ENCODE measurements around the gene PCNX2.

PCNX2 gene

GRCh38 chr1:233255145-233255544 is 40.4 kb downstream of the PCNX2 start:
- no peak for DNase-seq

GRCh38 chr1:233253832-233254331 is 41.6 kb downstream of the PCNX2 start:
- no peak for DNase-seq

- DNase-seq = no peak
Observed at GRCh38 chr1:233253231-233253831, 42.2 kb downstream of the PCNX2 start.

- DNase-seq = no peak
Observed at GRCh38 chr1:233252441-233252840, 43.1 kb downstream of the PCNX2 start.

GRCh38 chr1:233251201-233251720 is 44.3 kb downstream of the PCNX2 start:
- DNase-seq = no peak

- DNase-seq = no peak
Observed at GRCh38 chr1:233248014-233248413, 47.5 kb downstream of the PCNX2 start.

- no peak for DNase-seq
Observed at GRCh38 chr1:233246965-233247364, 48.6 kb downstream of the PCNX2 start.

GRCh38 chr1:233245191-233245765 is 50.2 kb downstream of the PCNX2 start:
- no peak for DNase-seq

GRCh38 chr1:233244183-233244582 is 51.3 kb downstream of the PCNX2 start:
- no peak for DNase-seq

GRCh38 chr1:233242827-233243483 is 52.6 kb downstream of the PCNX2 start:
- DNase-seq = no peak

GRCh38 chr1:233241759-233242158 is 53.8 kb downstream of the PCNX2 start:
- no peak for DNase-seq

GRCh38 chr1:233240829-233241682 is 54.5 kb downstream of the PCNX2 start:
- DNase-seq = peak; percentile 8

GRCh38 chr1:233240371-233240770 is 55.2 kb downstream of the PCNX2 start:
- no peak for DNase-seq

- DNase-seq = no peak
Observed at GRCh38 chr1:233238884-233239431, 56.6 kb downstream of the PCNX2 start.

- no peak for DNase-seq
Observed at GRCh38 chr1:233237647-233238046, 57.9 kb downstream of the PCNX2 start.

GRCh38 chr1:233233508-233234040 is 62.0 kb downstream of the PCNX2 start:
- no peak for DNase-seq

- no peak for DNase-seq
Observed at GRCh38 chr1:233230011-233230410, 65.5 kb downstream of the PCNX2 start.

GRCh38 chr1:233229288-233229687 is 66.2 kb downstream of the PCNX2 start:
- no peak for DNase-seq

GRCh38 chr1:233227930-233228465 is 67.5 kb downstream of the PCNX2 start:
- no peak for DNase-seq

GRCh38 chr1:233224311-233224710 is 71.2 kb downstream of the PCNX2 start:
- no peak for DNase-seq

- no peak for DNase-seq
Observed at GRCh38 chr1:233217832-233218231, 77.7 kb downstream of the PCNX2 start.

GRCh38 chr1:233216009-233216408 is 79.5 kb downstream of the PCNX2 start:
- no peak for DNase-seq
